ENCODE data around the gene HAUS8. TPM values are rescaled to one million over a fixed set of nuclear protein-coding genes. Genes with fewer than 3 reads are reported as not detected.
"Not testable (repeated sequence)": the region's sequence is repeated elsewhere in the genome, so short reads cannot be mapped to it uniquely, and the experiment has no call there.

Gene HAUS8
- total RNA-seq, 1 experiment from 2014 or later: 13.8 TPM

DNA sequence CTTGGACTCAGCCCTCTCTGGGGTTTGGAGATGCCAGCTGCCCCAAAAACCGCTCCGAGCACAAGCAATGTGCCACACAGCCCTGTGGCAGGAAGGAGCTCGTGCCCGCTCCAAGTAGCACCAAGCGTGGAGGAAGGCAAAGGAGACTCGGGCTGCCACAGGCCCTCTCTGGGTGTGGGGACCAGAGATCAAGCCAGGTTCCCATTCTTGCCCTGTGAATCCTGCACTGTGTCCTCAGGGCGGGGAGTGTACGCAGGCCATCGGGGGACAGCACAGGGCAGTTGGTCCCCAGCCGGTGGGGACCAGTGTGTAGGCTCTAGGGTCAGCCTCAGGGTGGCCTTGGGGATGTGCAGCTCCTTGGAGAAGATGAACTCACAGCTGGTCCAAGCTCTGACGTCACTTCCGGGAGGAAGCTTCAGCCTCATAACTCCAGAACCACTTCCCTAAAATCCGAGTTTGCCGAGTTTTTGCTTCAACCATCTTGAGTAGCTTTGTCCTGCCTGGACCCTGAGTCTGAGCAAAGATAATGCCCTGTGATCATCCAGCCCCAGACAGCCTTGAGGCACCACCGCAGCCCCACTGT is 39.3 kb downstream of the HAUS8 start:
- peak; percentile 39 for DNase-seq (ENCODE audit: low read depth)

DNA sequence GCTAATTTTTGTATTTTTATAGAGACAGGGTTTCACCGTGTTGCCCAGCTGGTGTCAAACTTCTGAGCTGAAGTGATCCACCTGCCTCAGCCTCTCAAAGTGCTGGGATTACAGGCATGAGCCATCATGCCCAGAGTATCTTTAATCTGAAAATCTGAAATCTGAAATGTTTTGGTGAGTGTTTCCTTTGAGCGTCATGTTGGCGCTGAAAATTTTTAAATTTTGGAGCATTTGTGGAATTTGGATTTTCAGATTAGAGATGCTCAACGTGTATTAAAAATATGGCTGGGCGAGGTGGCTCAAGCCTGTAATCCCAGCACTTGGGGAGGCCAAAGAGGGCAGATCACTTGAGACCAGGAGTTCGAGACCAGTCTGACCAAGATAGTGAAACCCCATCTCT is 43.5 kb downstream of the HAUS8 start:
- DNase-seq (ENCODE audit: low read depth): no peak

DNA sequence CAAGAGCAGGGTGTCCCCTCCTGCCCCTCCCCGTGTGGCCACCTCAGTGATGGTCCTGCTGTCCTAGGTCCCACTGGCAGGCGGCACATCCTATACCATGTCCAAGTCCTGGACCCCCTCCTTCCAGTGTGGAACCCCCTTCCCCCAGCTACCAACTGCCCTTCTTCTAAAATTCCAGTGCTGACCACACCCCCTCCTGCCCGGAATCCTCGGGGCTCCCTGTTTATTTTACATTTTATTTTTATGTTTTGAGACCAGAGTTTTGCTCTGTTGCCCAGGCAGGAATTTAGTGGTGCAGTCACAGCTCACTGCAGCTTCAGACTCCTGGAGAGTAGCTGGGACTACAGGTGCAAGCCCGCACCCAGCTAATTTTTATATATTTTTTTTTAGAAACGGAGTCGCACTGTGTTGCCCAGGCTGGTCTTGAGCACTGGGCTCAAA is 47.7 kb downstream of the HAUS8 start:
- no peak for DNase-seq (ENCODE audit: low read depth)

DNA sequence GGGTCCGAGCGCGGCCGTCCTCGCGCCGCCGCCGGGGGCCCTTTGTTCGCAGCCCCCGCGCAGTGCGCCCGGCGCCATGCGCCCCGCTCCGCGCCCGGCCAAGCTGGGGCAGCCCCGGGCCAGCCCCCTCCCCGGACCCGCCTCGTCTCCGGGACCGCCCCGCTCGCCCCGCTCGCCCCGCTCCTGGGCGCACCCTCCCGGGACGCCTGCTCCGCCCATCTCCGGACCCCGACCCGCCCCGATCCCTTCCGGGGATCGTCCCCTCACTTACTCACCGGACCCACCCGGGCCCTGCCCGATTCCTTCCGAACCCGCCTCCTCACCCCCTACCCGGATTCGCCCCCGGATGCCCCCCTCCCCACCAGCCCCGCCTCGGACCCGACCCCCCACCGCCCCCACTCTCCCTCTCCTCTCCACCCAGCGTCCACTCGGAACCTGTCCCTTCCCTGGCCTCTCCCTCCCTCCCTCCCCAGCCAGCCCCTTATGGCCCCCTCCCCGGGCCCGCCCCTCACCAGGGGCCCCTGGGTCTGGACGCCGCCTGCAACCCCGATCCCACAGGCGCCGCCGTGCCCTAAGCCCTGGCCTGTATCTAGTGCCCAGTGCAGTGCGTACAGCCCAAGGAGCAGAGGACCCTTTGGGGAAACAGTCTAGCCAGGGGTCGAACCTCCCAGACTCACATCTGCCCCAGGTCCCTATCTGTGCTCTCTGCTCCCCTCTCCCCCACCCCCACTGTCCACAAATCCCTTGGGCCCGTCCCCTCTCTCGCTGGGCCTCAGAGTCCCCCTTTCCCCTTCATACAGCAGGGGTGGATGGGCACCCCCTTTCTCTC is 48.3 kb downstream of the HAUS8 start, which contains the start of gene CPAMD8:
CPAMD8 (minus strand) TSS at position 105 of the 829 bp plus-strand sequence. CDS start 168 bp downstream, outside the sequence.
- no peak for DNase-seq (ENCODE audit: low read depth)

DNA sequence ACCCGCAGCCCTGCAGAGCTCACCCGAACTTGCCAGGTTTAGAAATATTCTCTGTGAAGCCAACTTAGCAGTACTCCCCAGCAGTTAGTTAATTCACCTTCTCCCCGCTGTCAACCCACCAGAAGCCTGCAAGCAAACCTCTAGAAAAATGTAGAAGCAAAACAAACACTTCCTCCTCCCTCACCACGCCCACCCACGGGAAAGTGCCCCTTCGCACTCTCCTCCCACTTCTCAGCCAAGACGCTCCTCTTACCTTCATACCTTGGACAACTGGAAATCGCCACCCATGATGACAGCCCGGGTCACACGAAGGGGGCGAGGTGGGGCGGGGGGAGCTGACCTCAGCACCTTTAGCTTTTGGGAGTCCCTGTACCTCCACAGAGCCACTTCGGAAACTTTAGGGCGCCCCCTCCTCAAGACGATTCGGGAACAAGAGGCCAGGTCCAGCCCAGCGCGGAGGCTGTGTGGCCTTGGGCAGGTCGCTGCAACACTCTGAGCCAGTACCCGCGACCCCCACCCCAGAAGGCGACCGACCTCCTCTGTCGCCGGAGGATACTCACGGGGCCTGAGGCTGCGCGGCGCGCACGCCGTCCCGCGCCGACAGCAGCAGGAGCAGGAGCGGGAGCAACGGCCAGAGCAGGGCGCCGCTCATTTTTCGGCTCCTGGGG is 49.1 kb downstream of the HAUS8 start:
- DNase-seq (ENCODE audit: low read depth): no peak

DNA sequence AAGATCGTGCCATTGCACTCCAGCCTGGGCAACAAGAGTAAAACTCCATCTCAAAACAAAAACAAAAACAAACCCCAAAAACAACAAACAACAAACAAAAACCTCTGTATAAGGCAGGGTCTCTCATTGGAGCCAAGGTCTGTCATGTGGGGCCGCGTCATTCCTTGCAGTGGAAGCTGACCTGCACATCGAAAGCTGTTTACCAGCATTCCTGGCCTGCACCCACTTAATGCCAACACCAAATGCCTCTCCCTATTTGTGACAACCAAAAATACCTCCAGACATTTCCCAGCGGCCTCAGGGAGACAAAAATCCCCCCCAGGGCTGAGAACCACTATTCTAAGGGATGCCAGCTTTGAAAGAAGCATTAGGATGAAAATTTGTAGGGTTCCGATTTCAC is 49.9 kb downstream of the HAUS8 start:
- no peak for DNase-seq (ENCODE audit: low read depth)

DNA sequence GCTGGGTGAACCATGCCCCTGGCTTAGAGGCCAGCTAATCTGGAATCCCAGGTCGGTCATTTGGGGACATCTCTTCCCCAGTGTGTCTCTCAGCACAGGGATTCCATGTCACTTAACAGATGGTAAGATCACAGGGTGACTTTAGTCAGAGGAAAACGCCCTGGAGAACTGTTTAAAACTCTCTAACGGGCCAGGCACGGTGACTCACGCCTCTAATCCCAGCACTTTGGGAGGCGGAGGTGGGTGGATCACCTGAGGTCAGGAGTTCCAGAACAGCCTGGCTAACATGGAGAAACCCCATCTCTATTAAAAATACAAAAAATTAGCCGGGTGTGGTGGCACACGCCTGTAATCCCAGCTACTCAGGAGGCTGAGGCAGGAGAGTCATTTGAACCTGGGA is 50.3 kb downstream of the HAUS8 start:
- DNase-seq (ENCODE audit: low read depth): not testable (repeated sequence)

DNA sequence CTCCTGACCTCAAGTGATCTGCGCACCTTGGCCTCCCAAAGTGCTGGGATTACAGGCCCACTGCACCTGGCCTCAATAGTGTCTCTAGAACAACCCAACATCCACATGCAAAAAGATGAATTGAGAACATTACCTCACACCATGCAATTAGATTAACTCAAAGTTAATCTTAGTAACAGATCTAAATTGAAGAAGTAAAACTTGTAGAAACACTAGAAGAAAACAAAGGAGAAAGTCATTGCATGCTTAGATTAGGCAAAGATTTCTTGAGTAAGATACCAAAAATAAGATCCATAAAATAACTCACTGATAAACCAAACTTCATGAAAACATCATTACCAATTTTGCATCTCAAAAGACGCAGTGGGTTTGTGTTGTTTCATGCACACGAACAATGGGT is 51.4 kb downstream of the HAUS8 start:
- no peak for DNase-seq (ENCODE audit: low read depth)

DNA sequence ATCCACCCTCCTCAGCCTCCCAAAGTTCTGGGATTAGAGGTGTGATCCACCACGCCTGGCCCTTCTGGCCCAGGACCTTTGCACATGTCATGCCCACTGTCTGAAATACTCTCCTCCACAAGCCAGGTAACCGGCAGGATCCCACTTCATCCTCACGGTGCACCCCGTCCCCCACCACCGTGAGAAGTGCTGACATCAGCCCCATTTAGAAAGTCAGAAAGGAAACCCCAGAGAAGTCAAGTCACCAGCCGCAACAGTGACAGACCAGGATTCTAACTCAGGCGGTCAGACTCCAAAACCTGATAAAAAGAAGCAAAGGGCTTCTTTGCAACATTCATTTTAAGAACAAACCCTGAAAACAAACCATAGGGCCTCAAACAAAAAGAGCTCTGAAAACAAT is 52.5 kb downstream of the HAUS8 start:
- DNase-seq (ENCODE audit: low read depth): no peak

DNA sequence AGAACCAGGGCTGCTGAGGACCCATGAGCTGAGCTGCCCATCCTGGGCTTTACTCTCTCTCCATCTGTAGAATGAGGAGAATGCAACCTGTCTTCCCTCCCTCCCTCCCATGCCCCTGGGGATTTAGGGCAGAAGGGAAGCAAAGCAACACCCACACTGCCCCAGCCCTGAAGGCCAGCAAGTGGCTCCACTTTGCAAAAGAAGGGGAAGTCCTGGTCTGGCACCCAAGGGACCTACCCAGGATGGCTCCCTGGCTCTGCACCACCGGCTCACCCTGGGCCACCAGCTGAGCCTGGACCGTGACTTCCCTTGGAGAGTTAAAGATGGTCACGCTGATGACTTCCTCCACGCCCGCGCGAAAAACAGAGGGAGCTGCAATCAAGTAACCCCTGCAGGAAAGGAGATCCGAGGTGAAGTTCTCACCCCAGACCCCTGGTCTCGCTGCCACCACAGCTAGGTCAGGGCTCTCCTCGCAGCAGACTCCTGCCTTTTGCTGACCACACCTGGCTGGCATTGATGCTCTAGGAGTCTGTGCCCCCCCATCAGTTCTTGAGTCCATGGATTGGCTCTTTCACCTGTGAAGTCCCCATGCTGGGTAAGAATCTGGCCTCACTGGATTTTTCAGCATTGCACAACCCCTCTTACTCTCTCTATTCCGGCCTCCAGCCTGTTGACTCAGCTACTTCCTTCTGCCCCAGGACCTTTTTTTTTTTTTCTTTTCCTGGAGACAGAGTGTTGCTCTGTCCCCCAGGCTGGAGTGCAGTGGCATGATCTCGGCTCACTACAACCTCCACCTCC is 53.3 kb downstream of the HAUS8 start:
- DNase-seq (ENCODE audit: low read depth): peak; percentile 24

DNA sequence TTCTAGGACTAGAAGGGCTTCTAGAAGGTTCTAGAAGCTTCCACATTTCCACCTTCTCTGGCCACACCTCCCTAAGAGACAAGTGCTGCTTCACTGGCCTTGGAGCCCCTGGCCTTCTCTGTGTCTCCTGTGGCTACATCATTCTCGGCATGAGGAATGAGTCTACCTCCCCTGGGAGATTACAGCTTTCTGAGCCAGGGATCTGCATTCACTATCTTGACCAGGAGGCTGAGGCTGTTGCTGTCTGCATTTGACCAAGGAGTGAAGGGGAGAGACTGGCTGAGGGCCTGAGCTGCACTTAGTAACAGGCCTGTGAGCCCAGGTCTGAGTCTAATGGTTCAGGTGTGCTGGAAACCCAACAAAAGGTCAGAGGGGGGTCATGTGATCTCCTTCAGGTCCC is 53.9 kb downstream of the HAUS8 start:
- DNase-seq (ENCODE audit: low read depth): no peak

DNA sequence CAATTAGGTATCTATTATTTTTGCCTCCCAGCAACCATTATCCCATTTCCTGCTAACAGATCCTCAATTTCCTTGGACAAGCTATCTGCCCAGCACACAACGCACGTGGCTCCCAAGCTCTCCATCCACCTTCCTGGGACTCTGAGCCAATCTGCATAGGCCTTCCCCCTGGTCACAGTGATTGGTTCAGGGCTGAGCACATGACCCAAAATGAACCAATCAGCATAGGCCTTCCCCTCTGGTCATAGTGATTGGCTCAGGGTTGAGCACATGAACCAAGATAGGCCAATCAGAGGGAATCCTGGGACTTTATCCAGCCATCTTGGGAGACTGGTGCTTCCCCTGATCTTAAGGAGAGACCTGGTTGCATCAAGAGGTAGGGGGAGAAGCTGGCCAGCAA is 54.4 kb downstream of the HAUS8 start:
- peak; percentile 15 for DNase-seq (ENCODE audit: low read depth)

DNA sequence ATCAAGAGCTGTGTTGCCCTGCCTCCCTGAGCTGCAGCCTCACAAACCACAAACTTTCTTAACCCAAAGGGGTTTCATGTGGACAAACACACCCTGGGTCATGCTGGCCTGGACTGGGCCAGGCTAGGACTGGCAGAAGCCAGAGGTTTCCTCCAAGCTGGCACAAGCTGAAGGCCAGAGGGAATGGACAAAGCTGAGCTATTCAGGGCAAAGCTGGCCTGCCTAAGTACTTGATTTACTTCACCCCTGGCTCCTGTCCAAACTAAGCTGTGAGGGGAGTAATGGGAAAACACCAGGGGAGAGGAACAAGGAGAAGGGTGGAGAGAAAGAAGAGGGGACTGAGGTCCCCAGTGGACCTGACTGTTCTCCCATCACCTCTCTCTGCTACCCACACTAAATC is 54.9 kb downstream of the HAUS8 start:
- no peak for DNase-seq (ENCODE audit: low read depth)

DNA sequence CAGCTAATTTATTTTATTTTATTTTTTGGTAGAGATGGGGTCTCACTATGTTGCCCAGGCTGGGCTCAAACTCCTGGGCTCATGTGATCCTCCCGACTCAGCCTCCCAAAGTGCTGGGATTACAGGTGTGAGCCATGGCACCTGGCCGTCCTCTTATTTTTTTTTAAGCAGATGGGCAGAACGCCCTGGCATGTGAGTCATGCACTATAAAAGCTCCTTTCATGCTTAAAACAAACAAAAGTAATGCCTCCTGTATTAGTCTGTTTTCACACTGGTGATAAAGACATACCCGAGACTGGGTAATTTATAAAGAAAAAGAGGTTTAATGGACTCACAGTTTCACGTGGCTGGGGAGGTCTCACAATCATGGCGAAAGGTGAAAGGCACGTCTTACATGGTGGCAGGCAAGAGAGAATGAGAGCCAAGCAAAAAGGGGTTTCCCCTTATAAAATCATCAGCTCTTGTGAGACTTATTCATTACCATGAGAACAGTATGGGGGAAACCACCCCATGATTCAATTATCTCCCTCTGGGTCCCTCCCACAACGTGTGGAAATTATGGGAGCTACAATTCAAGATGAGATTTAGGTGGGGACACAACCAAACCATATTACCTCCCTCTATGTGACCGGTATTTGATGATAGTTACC is 60.9 kb downstream of the HAUS8 start:
- not testable (repeated sequence) for DNase-seq (ENCODE audit: low read depth)

DNA sequence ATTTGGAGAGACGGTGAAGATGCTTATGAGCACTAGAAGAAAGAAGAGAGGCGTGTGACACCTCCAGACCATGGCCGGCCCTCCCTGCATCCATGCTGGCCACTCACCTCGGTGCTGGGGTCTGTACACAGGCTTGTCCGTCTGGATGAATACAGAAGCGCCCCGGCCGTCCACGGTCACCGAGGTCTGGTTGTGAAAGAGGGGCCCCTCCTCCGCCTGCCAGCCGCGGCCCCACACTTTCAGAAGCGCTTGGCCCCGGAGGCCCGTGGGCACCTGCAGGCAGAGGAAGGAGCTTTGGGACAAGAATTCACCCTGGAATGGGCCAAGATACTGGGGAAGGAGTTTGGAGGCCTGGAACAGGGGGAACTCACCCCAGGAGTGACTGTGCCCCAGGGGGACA is 63.8 kb downstream of the HAUS8 start:
- no peak for DNase-seq (ENCODE audit: low read depth)

DNA sequence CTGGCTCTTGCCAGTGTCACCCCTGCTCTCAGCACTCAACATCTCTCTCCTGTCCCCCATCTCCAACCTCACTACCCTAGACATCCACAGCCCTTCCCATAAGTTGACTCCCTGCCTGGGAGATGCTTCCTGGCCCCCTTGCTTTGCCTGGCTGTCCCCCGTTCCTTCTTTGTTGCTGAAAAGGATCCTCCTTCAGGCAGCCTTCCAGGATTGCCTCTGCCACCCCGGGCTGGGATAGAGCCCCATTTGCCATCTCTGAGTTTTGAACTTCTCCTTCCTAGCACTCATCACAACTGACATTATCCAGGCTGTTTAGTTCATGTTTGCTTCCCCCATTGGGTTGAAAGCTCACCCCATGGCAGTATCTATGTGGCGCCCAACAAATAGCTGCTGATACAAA is 68.7 kb downstream of the HAUS8 start:
- DNase-seq (ENCODE audit: low read depth): no peak

DNA sequence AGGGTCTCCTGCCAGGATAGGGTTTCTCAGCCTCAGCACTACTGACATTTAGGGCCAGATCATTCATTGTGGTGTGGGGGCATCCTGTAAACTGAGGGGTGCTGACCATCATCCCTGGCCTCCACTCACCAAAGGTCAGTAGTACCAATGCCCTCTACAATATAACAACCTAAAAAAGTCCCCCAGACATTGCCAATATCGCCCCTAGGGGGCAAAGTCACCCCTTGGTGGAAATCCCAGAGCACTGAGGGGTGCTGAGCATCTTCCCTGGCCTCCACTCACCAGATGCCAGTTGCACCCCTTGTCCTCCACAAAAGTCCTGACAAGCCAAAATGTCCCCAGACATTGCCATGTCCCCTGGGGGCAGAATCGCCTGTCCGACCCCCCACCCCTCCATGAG is 70.3 kb downstream of the HAUS8 start:
- no peak for DNase-seq (ENCODE audit: low read depth)

DNA sequence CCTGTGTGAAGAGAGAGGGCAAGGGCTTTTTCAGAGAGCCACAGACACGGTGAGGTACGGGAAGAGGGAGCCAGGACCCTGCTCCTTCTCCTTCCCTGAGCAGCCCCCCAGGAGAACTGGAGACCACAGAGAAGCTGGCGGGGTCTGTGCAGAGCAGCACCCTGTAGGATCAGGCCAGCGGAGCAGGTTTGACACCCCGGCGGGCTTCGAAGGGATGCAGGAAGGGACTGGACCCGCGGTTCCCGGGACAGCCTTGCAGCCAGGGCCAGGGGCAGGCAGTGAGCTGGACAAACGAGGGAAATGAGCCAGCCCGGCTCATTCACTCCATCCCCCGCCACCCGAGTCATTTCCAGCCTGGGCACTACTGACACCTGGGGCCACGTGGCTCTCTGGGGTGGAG is 70.9 kb downstream of the HAUS8 start:
- no peak for DNase-seq (ENCODE audit: low read depth)

DNA sequence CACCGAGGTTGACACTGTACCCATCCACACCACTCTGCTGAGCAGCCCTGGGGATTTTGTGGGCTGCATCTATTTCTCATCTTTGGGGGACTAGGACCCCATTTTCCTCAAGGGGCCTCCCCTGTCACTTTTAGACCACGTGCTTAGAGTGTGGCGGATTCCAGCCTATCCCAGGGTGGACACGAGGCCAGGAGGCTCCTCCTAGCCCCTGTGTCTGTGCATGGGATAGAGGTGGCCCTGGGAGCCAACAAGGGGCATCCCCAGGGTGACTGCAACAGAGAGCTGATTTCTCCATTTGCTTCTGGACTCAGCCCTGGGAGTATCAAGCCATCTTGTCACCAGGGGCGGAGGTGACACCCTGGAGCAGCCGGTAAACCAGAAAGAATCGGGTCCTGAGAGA is 72.8 kb downstream of the HAUS8 start:
- no peak for DNase-seq (ENCODE audit: low read depth)

DNA sequence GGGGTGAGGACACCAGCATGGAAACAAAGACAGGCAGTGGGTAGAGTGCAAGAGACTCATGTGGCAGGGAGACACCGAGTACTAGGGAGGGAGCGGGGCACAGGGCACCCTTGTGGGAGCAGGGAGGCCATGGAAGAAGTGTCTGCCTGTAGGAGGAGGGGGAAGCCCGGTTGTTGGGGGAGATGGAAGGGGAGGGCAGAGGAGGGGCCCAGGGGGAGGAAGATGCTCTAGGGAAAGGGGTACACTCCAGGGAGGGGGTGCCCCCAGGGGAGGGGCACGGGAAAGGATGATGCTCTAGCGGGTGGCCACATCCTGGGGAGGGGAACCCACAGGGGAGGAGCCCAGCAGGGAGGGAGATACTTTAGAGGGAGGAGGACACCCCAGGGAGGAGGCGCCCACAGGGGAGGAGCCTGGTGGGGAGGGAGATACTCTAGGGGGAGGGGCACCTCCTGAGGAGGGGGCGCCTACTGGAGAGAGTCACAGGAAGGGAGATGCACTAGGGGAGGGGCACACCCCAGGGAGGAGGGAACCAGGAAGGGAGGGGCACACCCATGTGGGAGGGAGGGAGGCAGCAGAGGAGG is 73.6 kb downstream of the HAUS8 start:
- DNase-seq (ENCODE audit: low read depth): no peak

All from RPMI7951 (cell line).